K562 (cell line): ENCODE measurements around the gene NADK. TPM values are rescaled to one million over a fixed set of nuclear protein-coding genes. Genes with fewer than 3 reads are reported as not detected.
"Not testable (repeated sequence)": the region's sequence is repeated elsewhere in the genome, so short reads cannot be mapped to it uniquely, and the experiment has no call there.

Experiments
- ATAC-seq: fragments of 200-7000 bp; cut with Tn5 transposase; 3 replicates; pipeline ENCODE4 v1.9.1; 2020; ENCODE audit warnings: moderate library complexity
- BruUV-seq: library from RNA; stranded (reverse); fragments of 400-500 nt; replicated peaks from 2 replicates; lab custom pipeline; 2021; lab: Mats Ljungman, UMichigan
- CTCF ChIA-PET: fragments of 300-600 bp; formaldehyde crosslinking; extraction: SDS; loops from one replicate; lab custom pipeline; 2021; ENCODE audit warnings: low intra/inter-chr PET ratio; lab: Yijun Ruan, JAX
- POLR2A ChIA-PET: fragments of 300-600, 350-650 bp; sonication (Branson Sonifier 250); formaldehyde crosslinking; extraction: SDS; loops from one replicate; lab custom pipeline; 2021; ENCODE audit warnings: antibody characterized with exemption, inconsistent platforms; lab: Yijun Ruan, JAX
- DNase-seq, 4 experiments: peaks; one replicate each; pipeline versions ENCODE4 v3.0.0 to v3.0.0-alpha.2; 2011 to 2018; ENCODE audit warnings: low spot score in 3 of 4, mixed read lengths in 3 of 4; ENCODE audit errors: extremely low read depth in 1 of 4
- FAIRE-seq: peaks from 2 replicates; lab custom pipeline; 2011; peaks lifted over from hg19 to GRCh38; lab: Jason Lieb, UNC
- H2AFZ ChIP-seq: 2 replicates; pipeline ENCODE4 v1.6.0; 2011; ENCODE audit warnings: low read depth, low read length, control low read depth, inconsistent platforms
- H3K27ac ChIP-seq: fragments of 200-600 bp; 3 replicates; pipeline ENCODE4 v1.8.0; 2011; ENCODE audit warnings: low read depth, mild to moderate bottlenecking, control low read depth, inconsistent platforms, low read length, moderate library complexity, mixed read lengths; ENCODE audit errors: extremely low read depth
- H3K27me3 ChIP-seq, 2 experiments: fragments of 300-600 bp in 1 of 2; 2 replicates in 1 of 2; 3 replicates in 1 of 2; pipeline versions ENCODE4 v1.6.0 to v1.8.0; 2011; ENCODE audit warnings: inconsistent platforms in 2 of 2, low read length in 2 of 2, mild to moderate bottlenecking in 1 of 2, mixed read lengths in 1 of 2, moderate library complexity in 1 of 2; ENCODE audit not compliant: control insufficient read depth in 2 of 2, insufficient read depth in 2 of 2
- H3K36me3 ChIP-seq: fragments of 300-600 bp; 3 replicates; pipeline ENCODE4 v1.8.0; 2011; ENCODE audit warnings: mild to moderate bottlenecking, low read length, inconsistent platforms; ENCODE audit not compliant: control insufficient read depth, insufficient read depth
- H3K4me1 ChIP-seq, 2 experiments: fragments of 200-600 bp in 1 of 2; replicated peaks in 1 of 2; 2 replicates in 1 of 2; 3 replicates in 1 of 2; pipeline versions ENCODE4 v1.5.1 to v1.8.0; 2011; ENCODE audit warnings: inconsistent platforms in 2 of 2, low read length in 2 of 2, mild to moderate bottlenecking in 1 of 2, mixed read lengths in 1 of 2, moderate library complexity in 1 of 2; ENCODE audit not compliant: control insufficient read depth in 2 of 2, insufficient read depth in 2 of 2
- H3K4me2 ChIP-seq: 2 replicates; pipeline ENCODE4 v1.6.1; 2011; ENCODE audit warnings: low read length, control low read depth, inconsistent platforms, mixed read lengths; ENCODE audit not compliant: insufficient read depth
- H3K4me3 ChIP-seq: fragments of 200-600 bp; sonication (generic), shearing (Covaris generic); 2 replicates; pipeline ENCODE4 v1.5.1; 2016; ENCODE audit warnings: control low read depth, inconsistent platforms
- H3K79me2 ChIP-seq: fragments of 200-600 bp; 3 replicates; pipeline ENCODE4 v1.8.0; 2011; ENCODE audit warnings: low read length, inconsistent platforms; ENCODE audit not compliant: control insufficient read depth, insufficient read depth
- H3K9ac ChIP-seq, 2 experiments: 2 replicates each; pipeline versions ENCODE4 v1.6.0 to v1.6.1; 2011; ENCODE audit warnings: low read depth in 2 of 2, low read length in 2 of 2, control low read depth in 1 of 2, inconsistent platforms in 1 of 2, mild to moderate bottlenecking in 1 of 2, mixed read lengths in 1 of 2; ENCODE audit not compliant: insufficient read depth in 1 of 2
- H3K9me1 ChIP-seq: one replicate; pipeline ENCODE4 v1.6.0; 2011; ENCODE audit warnings: inconsistent platforms, mild to moderate bottlenecking, low read length, moderate library complexity; ENCODE audit not compliant: control insufficient read depth, insufficient read depth
- H3K9me3 ChIP-seq: replicated peaks from 2 replicates; pipeline ENCODE4 v1.5.1; 2011; ENCODE audit warnings: low read depth, low read length, inconsistent platforms; ENCODE audit not compliant: control insufficient read depth, insufficient read depth
- H4K20me1 ChIP-seq: replicated peaks from 2 replicates; pipeline ENCODE4 v1.6.1; 2011; ENCODE audit warnings: low read length, inconsistent platforms, mixed read lengths; ENCODE audit not compliant: control insufficient read depth, insufficient read depth
- ATF3 ChIP-seq, 2 experiments: fragments of 450-650 bp in 1 of 2; sonication (generic) in 1 of 2; formaldehyde crosslinking in 1 of 2; IDR thresholded peaks in 1 of 2; conservative IDR thresholded peaks in 1 of 2; 2 replicates each; pipeline versions ENCODE4 v1.6.1 to v1.8.1; 2016 to 2023; ENCODE audit warnings: mild to moderate bottlenecking in 2 of 2, moderate library complexity in 2 of 2, inconsistent platforms in 1 of 2, missing genetic modification reagents in 1 of 2
- WGBS: fragments of 100-300 bp; shearing (Covaris generic); methylation state at CpG from one replicate; pipeline ENCODE4 v1.1.6; 2016; ENCODE audit warnings: low coverage, mixed read lengths; ENCODE audit not compliant: insufficient coverage; ENCODE audit errors: missing lambda C conversion rate; 5-methylcytosine and 5-hydroxymethylcytosine counted together
- in situ Hi-C: fragments of 300-500 bp; cut with MboI; formaldehyde crosslinking; loops from 4 replicates; pipeline ENCODE4 v1.15.0; 2018; ENCODE audit warnings: inconsistent platforms, mixed read lengths
- intact Hi-C: fragments of 100-400 bp; cut with micrococcal nuclease; formaldehyde crosslinking; loops from 2 replicates; pipeline ENCODE4 v1.14.2; 2022
- polyA plus RNA-seq, 8 experiments: library from polyadenylated mRNA; depleted of rRNA in 4 of 8; stranded (reverse) in 5 of 8; unstranded in 3 of 8; fragments of >200 nt; fragmentation: Nextera tagmentation in 2 of 8; fragmentation: Illumina TruSeq in 1 of 8; extraction: Ambion mirVana in 2 of 8; extraction: Trizol in 1 of 8; gene quantifications; 2 replicates each; pipeline versions ENCODE4 v1.2.1 to v1.2.3, GENCODE V29; 2011 to 2014; ENCODE audit warnings: inconsistent platforms in 1 of 8, missing spikeins in 1 of 8
- total RNA-seq, 7 experiments: library from RNA; depleted of rRNA in 6 of 7; stranded (reverse); fragments of >200 nt in 6 of 7; fragmentation: Illumina TruSeq in 2 of 7; extraction: Trizol in 2 of 7; gene quantifications; 2 replicates each; pipeline versions ENCODE4 v1.2.1 to v1.2.3, GENCODE V29; 2011 to 2021; ENCODE audit warnings: low replicate concordance in 1 of 7
- TF ChIP-seq, protein P1 (sequence below): sonication (generic); formaldehyde crosslinking; IDR thresholded peaks from 2 replicates; pipeline ENCODE4 v1.8.1; 2023; ENCODE audit warnings: mild to moderate bottlenecking, missing genetic modification reagents

The NADK gene
- total and polyA plus RNA-seq, 9 of the 15 experiments (the other 6 are each of a cell fraction or from before 2014, with no cell fraction given) = 1.5 to 135 (median 75.1) TPM

- H3K36me3 ChIP-seq; H3K4me3 ChIP-seq; H3K4me2 ChIP-seq; CTCF ChIA-PET; H3K4me1 ChIP-seq; TF ChIP-seq ATF3 (CRISPR knock-in tag; conservative IDR thresholded peaks at IDR 0.05): not testable (repeated sequence)
- H3K79me2 ChIP-seq = peaks cover 10% of the 10 kb centered on the region; the same call in 2 of the 3 replicates
- 0 out of 2 replicates have a peak, but pooled peaks have one; percentile 15 for TF ChIP-seq ATF3 (IDR thresholded peaks at IDR 0.05)
- TF ChIP-seq, protein P1, sequence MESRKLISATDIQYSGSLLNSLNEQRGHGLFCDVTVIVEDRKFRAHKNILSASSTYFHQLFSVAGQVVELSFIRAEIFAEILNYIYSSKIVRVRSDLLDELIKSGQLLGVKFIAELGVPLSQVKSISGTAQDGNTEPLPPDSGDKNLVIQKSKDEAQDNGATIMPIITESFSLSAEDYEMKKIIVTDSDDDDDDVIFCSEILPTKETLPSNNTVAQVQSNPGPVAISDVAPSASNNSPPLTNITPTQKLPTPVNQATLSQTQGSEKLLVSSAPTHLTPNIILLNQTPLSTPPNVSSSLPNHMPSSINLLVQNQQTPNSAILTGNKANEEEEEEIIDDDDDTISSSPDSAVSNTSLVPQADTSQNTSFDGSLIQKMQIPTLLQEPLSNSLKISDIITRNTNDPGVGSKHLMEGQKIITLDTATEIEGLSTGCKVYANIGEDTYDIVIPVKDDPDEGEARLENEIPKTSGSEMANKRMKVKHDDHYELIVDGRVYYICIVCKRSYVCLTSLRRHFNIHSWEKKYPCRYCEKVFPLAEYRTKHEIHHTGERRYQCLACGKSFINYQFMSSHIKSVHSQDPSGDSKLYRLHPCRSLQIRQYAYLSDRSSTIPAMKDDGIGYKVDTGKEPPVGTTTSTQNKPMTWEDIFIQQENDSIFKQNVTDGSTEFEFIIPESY (CRISPR knock-in tag) = peak; percentile 92
- TF ChIP-seq, all 486 proteins: peak for 2; not testable (repeated sequence) for 484
- in situ Hi-C loops, BruUV-seq, FAIRE-seq, H3K9me1 ChIP-seq, DNase-seq, H3K27me3 ChIP-seq, H3K9me3 ChIP-seq, intact Hi-C loops, H4K20me1 ChIP-seq, H3K27ac ChIP-seq, ATAC-seq, H3K9ac ChIP-seq, H2AFZ ChIP-seq: not testable (repeated sequence)
- 96% methylated on average over 17 of the region's 17 CpGs for WGBS
- POLR2A ChIA-PET = interaction anchor here (0.7 kb wide), 1 partner anchor 173 kb away, joined by 3 read pairs; no protein-coding TSS in a partner anchor
Observed at GRCh38 chr1:1726088-1726487, 52.2 kb downstream of the NADK start.
